Lower lobe of right lung (tissue), 2 donors: ENCODE results near the gene IFIH1. TPM values are rescaled to one million over a fixed set of nuclear protein-coding genes. Genes with fewer than 3 reads are reported as not detected.

Experiments used
- ATAC-seq, 2 donors: fragments of 200-7000 bp; cut with Tn5 transposase; one replicate each; pipeline ENCODE4 v1.9.1; 2020 to 2022; ENCODE audit warnings: mild to moderate bottlenecking in 2 of 2, moderate library complexity in 2 of 2
- DNase-seq: peaks from one replicate; pipeline ENCODE4 v3.0.0-alpha.2; 2020
- H3K27ac ChIP-seq: fragments of 200-600 bp; one replicate; pipeline ENCODE4 v1.8.0; 2022
- H3K27me3 ChIP-seq: fragments of 200-600 bp; one replicate; pipeline ENCODE4 v1.8.0; 2022; ENCODE audit warnings: low read depth
- H3K36me3 ChIP-seq: fragments of 200-600 bp; one replicate; pipeline ENCODE4 v1.8.0; 2022; ENCODE audit warnings: mild to moderate bottlenecking
- H3K4me1 ChIP-seq: fragments of 200-600 bp; one replicate; pipeline ENCODE4 v1.8.0; 2022
- H3K4me3 ChIP-seq: fragments of 200-600 bp; one replicate; pipeline ENCODE4 v1.8.0; 2022; ENCODE audit warnings: mild to moderate bottlenecking
- H3K9me3 ChIP-seq: fragments of 200-600 bp; one replicate; pipeline ENCODE4 v1.8.0; 2022
- intact Hi-C: fragments of 100-400 bp; cut with DNase I; formaldehyde crosslinking; loops from one replicate; pipeline ENCODE4 v1.11.0; 2022
- long read RNA-seq: library from polyadenylated mRNA; unstranded; transcript quantifications from one replicate; pipeline ENCODE4 v2.0.0, GENCODE V29; 2021
- total RNA-seq: library from RNA; stranded (reverse); fragmentation: NEBNext Ultra II Directional; extraction: Animal tissue kit (Norgen Biotek cat#: 25700); gene quantifications from one replicate; pipeline ENCODE4 v1.2.1, GENCODE V29; 2021
- TF ChIP-seq, protein P1 (sequence below): fragments of 200-600 bp; IDR thresholded peaks from one replicate; pipeline ENCODE4 v1.8.0; 2022; ENCODE audit warnings: antibody characterized with exemption, mild to moderate bottlenecking
- donor health status: DM: no; HTN: yes; CAD: no; lungs with severe emphysema.

IFIH1 gene
- total RNA-seq, result 44.1 TPM
- long read RNA-seq, transcript IFIH1-207 (16 exons, 3,544 nt), result major isoform, 32 of 56 reads
- long read RNA-seq, transcript IFIH1-202 (2 exons, 1,617 nt), result minor isoform, 5 of 56 reads
- long read RNA-seq, partial matches to known transcripts, result 14 of 56 reads
- long read RNA-seq, other reads (novel, unspliced or antisense), result 5 of 56 reads

DNA sequence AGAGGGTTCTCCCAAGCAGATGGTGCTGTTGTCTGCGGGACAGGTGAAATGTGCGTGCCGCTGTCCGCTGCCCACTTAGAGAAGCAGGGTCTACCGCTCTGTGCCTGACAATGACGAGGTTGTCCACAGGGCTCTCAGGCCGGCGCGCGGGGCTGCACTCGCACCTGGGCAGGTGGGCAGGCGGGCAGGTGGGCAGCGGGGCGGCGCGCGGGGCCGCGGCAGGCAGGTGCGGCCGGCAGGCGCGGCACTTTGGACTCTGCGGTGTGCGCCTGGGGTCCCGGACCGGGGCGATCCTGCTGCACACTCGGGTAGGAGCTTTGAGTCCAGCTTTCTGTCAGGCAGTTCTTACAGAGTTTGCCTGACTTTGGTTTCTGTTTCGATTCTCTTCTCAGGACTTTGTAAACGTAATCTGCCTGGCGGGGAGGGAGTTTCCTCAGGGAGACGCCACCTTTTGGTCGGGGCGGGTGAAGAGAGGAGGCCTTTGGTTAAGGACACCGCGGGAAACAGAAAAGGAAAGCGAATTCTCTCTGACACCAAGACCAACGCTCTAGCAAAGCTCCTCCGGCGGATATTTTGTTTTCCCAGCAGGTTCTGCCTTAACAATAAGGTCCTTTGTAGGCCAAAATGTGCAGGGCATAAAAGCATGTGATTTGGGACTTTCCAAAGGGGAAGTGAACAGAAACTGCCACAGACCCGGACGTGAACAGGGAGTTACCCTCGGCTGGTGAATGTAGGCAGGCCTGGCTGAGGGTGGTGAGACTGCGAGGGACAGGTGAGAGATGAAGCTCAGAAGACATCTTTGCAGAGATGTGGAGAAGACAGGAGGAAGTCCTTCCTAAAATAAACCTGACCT, at the start of gene IFIH1:
TSS of gene IFIH1 (minus strand) at position 357 of the 853 bp plus-strand sequence. CDS start 377 bp downstream, outside the sequence.
- H3K4me1 ChIP-seq, result peaks cover 51% of the 10 kb centered on the region
- DNase-seq (peak; percentile 86), ATAC-seq (peak; percentile 96 to 98)
- no peaks in the 10 kb centered on the region for H3K27me3 ChIP-seq
- peak within 1 kb of the TSS; percentile 97 for H3K27ac ChIP-seq
- H3K9me3 ChIP-seq, result no peaks in the 10 kb centered on the region
- no peaks in the 10 kb centered on the region for H3K36me3 ChIP-seq
- TF ChIP-seq, protein P1, sequence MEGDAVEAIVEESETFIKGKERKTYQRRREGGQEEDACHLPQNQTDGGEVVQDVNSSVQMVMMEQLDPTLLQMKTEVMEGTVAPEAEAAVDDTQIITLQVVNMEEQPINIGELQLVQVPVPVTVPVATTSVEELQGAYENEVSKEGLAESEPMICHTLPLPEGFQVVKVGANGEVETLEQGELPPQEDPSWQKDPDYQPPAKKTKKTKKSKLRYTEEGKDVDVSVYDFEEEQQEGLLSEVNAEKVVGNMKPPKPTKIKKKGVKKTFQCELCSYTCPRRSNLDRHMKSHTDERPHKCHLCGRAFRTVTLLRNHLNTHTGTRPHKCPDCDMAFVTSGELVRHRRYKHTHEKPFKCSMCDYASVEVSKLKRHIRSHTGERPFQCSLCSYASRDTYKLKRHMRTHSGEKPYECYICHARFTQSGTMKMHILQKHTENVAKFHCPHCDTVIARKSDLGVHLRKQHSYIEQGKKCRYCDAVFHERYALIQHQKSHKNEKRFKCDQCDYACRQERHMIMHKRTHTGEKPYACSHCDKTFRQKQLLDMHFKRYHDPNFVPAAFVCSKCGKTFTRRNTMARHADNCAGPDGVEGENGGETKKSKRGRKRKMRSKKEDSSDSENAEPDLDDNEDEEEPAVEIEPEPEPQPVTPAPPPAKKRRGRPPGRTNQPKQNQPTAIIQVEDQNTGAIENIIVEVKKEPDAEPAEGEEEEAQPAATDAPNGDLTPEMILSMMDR, result peak; percentile 35
- intact Hi-C loops, result no loop called here
- H3K4me3 ChIP-seq, result peak within 1 kb of the TSS; percentile 77

DNA sequence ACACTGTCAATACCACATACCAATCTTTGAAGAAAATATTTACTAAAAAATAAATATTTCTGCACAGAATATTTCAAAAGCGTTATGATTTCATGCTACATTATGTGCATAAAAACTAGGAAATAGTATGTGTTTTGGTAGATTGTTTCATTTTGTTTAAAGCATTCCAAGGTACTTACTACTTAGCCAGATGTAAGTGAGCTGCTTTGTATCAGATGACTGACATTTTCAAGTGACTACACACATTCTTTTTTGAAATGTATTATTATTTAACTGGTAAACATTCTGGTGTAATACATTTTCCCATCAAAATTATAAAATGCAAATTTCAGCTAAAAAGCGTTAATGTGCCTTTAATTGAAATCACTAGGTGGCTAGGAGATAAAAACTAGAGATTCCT, 46.9 kb upstream of the IFIH1 start:
- intact Hi-C loops, result no loop called here
- no peak overlapping the region for H3K27ac ChIP-seq

DNA sequence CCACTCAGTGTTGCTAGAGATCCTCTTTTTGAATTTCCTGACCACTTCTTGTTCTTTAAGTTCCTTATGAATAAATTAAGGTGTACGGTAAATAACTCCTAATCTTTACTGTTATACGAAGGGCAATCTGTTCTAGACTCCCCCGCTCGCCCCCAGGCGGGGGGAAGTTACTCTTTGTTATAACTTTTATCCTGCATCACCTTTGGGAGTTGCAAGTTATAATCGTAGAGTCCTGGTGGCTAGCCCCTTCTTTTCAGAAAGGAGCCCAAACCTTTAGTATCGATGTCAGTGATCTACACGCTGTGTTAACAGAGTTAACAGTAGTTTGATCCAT, 26.1 kb upstream of the IFIH1 start:
- Histone ChIP-seq H3K27me3 (no peaks in the 10 kb centered on the region), H3K4me1 (peaks cover 16% of the 10 kb centered on the region), H3K4me3 (peak overlapping the region; percentile 80), H3K27ac (peak overlapping the region; percentile 87), H3K36me3 (no peaks in the 10 kb centered on the region), H3K9me3 (no peaks in the 10 kb centered on the region)
- ATAC-seq (no peak), DNase-seq (no peak)
- intact Hi-C loops, result no loop called here
- TF ChIP-seq, protein P1, result no peak

More for the DNA sequence above, 46.9 kb upstream of the IFIH1 start:
- DNase-seq (no peak), ATAC-seq (no peak)
- Histone ChIP-seq H3K36me3 (no peaks in the 10 kb centered on the region), H3K4me1 (no peaks in the 10 kb centered on the region), H3K9me3 (no peaks in the 10 kb centered on the region), H3K27me3 (no peaks in the 10 kb centered on the region), H3K4me3 (no peak overlapping the region)
- TF ChIP-seq, protein P1, result no peak

DNA sequence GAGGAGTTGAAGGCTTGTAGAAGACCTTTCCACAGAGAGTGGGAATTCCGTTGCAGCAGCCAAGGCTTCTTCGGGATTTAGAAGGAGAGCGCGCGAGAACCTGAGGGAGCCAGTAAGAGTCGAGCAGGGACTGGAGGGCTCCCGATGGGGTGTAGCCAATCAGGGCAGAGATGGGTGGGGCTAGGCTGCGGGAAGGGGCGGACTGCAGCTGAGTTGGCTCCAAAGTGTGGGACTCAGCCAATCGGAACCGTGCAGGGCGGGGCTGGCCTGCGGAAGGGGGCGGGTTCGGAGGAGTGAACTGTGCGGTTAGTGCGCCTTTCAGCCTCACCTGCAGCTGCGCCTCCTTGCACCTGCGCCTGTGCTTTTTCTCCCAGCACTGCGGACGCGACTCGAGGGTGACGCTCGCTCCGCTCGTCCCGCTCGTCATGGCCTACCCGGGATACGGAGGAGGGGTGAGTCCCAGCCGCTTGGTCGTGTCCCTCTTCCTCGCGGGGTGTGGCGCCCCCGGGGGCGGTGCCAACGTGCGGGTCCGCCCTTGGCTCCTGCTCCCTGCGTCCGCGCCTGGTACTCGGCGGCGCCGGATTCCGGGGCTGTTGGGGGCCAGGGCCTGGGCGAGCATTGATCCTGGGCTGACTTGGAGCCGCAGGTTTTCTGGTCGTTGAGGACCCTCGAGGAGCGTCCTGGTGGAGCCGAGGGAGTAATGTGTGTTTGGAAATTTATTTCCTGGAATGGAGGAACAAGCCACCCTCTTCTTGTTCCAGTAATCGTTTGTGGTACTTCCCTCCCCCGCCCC, 25.5 kb upstream of the IFIH1 start, which contains the start of gene GCA:
TSS of gene GCA (plus strand) at position 309 of the 793 bp plus-strand sequence. CDS start at position 426, 117 bp downstream.
- no peaks in the 10 kb centered on the region for H3K9me3 ChIP-seq
- intact Hi-C loops, result no loop called here
- H3K27ac ChIP-seq, result peak within 1 kb of the TSS; percentile 87
- DNase-seq (peak; percentile 98), ATAC-seq (peak; percentile 99 to 100)
- H3K4me3 ChIP-seq, result peak within 1 kb of the TSS; percentile 80
- TF ChIP-seq, protein P1, result no peak
- peaks cover 16% of the 10 kb centered on the region for H3K4me1 ChIP-seq
- no peaks in the 10 kb centered on the region for H3K27me3 ChIP-seq
- no peaks in the 10 kb centered on the region for H3K36me3 ChIP-seq

DNA sequence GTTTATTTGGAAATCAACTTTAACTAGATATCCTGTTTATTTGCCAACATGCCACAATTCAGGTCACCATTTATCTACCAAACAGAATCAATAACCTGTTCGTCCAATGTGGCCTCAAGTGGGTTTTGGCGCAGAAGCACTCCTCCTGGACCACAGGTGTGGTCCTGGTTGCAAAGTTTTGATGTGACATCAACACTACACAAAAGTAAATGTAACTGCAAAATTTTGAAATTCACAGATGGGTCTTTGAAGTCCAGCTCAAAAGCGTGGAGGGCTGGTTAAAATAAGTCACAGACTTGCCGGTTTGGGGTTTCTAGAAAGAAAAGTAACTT, 25.0 kb upstream of the IFIH1 start:
- intact Hi-C loops, result no loop called here
- Histone ChIP-seq H3K36me3 (no peaks in the 10 kb centered on the region), H3K9me3 (no peaks in the 10 kb centered on the region), H3K27ac (peak overlapping the region; percentile 87), H3K27me3 (no peaks in the 10 kb centered on the region), H3K4me3 (peak overlapping the region; percentile 80), H3K4me1 (peaks cover 16% of the 10 kb centered on the region)
- ATAC-seq (no peak), DNase-seq (no peak)
- TF ChIP-seq, protein P1, result no peak
